Activated CD4-positive, alpha-beta T cell treated with anti-CD3 and anti-CD28 coated beads, Interleukin-2, amount 50 U/mL, for 1 hour (primary cell): Measurements from ENCODE around the gene KRTAP10-2.

ENCODE experiments used
- DNase-seq: peaks from one replicate; pipeline ENCODE4 v3.0.0-alpha.2; 2020

Gene KRTAP10-2

GRCh38 chr21:44537930-44538911, 13.1 kb downstream of the KRTAP10-2 start:
- DNase-seq: no peak

- no peak for DNase-seq
These were observed 15.3 kb downstream of the KRTAP10-2 start for GRCh38 chr21:44535963-44536362.

GRCh38 chr21:44534688-44535087, 16.6 kb downstream of the KRTAP10-2 start:
- no peak for DNase-seq

GRCh38 chr21:44533891-44534627, 17.2 kb downstream of the KRTAP10-2 start:
- DNase-seq: no peak

GRCh38 chr21:44533121-44533890, 18.0 kb downstream of the KRTAP10-2 start:
- DNase-seq: no peak

- DNase-seq: no peak
These were observed 18.6 kb downstream of the KRTAP10-2 start for GRCh38 chr21:44532712-44533111.

- DNase-seq: no peak
These were observed 19.4 kb downstream of the KRTAP10-2 start for GRCh38 chr21:44531606-44532564.

- no peak for DNase-seq
These were observed 20.3 kb downstream of the KRTAP10-2 start for GRCh38 chr21:44530903-44531605.

- no peak for DNase-seq
These were observed 20.9 kb downstream of the KRTAP10-2 start for GRCh38 chr21:44530221-44530902.

GRCh38 chr21:44529503-44530125, 21.7 kb downstream of the KRTAP10-2 start:
- DNase-seq: no peak

GRCh38 chr21:44529011-44529421, 22.3 kb downstream of the KRTAP10-2 start:
- no peak for DNase-seq

- DNase-seq: no peak
These were observed 22.7 kb downstream of the KRTAP10-2 start for GRCh38 chr21:44528634-44528995.

GRCh38 chr21:44527983-44528633, 23.2 kb downstream of the KRTAP10-2 start:
- DNase-seq: no peak

- DNase-seq: no peak
These were observed 23.9 kb downstream of the KRTAP10-2 start for GRCh38 chr21:44527156-44527982.

GRCh38 chr21:44526096-44526997, 25.0 kb downstream of the KRTAP10-2 start:
- DNase-seq: no peak

- DNase-seq: no peak
These were observed 25.8 kb downstream of the KRTAP10-2 start for GRCh38 chr21:44525391-44526095.
